GM21786 (cell line): ENCODE measurements around the gene OTUD5.

Experiments
- ATAC-seq: cut with Tn5 transposase; IDR thresholded peaks from one replicate; pipeline ENCODE4 v1.9.1; 2021; ENCODE audit not compliant: unreplicated experiment

The OTUD5 gene

DNA sequence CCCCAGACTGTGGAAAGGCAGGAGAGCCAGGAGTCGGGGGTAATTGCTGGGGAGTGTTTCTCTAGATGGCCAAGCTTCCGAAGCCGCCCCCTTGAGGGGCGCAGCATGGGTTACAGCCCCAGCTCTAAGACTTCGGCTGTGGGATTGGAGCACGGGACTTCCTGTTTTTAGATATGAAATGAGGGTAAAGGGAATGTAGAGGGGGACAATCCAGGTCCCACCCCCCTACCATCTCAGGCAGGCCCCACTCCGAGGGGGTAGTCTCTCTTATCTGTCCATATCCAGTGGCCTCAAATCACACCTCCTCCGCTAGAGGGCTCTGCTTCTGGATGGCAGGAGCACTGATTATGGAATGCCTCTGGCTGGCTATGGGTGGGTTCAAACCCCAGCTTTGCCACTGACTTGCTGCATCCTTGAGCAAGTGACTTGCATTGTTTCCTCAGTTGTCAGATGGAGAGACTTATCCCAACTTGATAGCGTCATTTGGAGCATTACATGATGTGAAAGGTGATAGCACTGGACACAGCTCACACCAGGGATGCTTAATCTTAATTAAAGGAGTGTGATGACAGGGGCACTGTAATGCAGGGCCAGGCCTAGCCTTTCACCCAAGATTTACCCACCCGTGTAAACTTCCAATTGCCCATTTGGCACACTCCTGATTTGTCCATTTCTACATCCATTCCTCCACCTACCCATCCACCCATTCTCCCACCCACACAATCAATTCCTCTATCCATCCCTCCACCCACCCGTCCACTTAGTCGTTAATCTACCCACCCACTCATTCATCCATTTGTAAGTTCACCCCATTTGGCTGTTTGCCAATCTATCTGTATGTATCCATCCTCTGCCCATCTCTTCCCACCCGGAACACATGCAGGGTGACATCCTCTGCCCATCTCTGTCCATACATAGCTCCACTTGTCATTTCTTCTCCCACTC, 15.1 kb upstream of the OTUD5 start:
- no peak for ATAC-seq

DNA sequence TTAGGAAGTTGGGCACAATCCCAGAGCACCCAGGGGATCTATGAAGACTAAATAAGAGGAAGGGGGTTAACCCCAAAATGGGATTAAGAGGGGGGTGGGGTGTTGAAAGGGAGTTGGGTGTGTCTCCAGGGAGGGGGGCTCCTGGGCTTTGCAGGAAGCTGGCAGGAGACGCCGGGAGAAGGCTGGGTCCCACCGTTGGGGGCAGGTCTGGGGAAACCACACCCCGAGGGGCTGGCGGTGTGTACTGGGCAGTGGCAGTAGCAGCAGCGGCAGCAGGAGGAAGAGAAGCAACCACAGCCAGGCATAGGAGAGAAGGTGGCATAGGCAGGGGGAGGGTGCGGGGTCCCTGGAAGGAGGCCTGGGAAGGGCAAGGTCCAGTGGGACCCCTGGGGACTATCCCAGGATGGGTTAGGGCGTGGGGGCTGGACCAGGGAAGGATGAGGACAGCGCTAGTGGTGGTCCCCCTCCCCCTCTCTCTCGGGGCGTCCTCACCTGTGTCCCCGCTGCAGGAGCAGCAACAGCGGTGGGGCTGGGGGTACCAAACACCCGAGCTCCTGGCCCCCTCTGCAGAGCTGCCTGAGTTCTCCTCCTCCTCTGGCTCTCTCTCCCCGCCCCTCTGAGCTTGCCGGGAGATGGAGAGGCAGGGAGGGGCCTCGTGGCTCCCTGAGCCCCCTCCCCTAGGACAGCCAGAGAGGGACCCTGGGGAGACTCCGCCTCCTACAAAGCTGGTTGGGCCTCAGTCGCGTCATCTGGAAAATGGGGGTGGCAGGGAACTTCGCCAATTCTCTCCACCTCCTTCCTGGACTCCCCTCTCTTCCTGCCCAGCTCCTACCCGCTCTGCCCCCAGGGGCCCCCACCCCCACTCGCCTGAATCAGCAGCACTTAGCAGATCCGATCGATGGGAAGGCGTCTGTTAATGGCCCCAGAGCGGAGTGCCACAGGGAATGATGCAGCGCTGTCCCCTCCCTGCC, 14.1 kb upstream of the OTUD5 start, which contains the start of gene KCND1:
TSS of gene KCND1 (minus strand) at position 596 of the 971 bp plus-strand sequence. CDS start 1,573 bp downstream, outside the sequence.
- no peak for ATAC-seq

DNA sequence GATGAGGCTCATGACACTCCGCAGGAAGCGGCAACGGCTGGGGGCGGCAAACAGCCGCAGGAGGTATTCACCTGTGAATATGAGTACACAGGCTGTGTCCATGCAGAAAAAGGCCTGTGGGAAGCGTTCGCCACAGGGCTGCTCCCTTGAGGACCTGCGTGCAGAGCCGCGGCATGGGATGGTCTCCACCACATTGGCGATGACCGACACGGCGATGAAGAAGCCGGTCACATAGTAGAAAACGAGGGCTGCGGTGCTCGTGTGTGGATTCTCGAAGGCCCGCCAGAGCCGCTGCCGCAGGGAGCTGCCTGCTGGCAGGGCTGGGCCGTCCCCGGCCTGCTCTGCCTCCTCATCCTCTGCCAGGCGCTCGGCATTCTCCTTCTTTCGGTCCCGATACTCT, 12.1 kb upstream of the OTUD5 start:
- no peak for ATAC-seq

- no peak for ATAC-seq
Measured at GRCh38 chrX:48968377-48968776, 11.0 kb upstream of the OTUD5 start.

GRCh38 chrX:48966796-48967579, 9.6 kb upstream of the OTUD5 start:
- no peak for ATAC-seq

GRCh38 chrX:48965959-48966358, 8.6 kb upstream of the OTUD5 start:
- ATAC-seq, result no peak

DNA sequence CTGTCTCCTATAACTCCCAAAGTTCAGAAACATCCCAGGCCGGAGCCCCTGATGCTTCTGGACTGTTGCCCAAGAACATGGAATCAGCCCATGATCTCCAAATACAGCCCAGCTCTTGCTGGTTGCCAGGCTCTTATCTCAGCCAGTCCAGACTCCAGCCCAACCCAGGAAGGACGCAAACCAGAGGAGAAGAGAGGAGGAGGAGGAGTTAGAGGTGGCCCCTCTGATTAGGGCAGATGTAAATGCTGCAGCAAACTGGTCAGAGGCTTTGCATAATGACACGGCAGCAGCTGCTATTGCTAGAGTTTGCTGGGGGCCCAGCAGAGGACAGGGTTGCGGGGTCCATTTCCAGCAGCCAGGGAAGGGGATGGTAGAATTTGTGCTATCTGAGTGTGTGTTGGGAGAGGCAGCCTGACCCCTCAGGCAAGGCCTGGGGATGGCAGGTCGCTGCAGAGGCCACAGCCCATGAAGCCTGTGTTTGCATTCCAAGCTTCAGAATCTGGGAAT, 4.2 kb upstream of the OTUD5 start:
- no peak for ATAC-seq

DNA sequence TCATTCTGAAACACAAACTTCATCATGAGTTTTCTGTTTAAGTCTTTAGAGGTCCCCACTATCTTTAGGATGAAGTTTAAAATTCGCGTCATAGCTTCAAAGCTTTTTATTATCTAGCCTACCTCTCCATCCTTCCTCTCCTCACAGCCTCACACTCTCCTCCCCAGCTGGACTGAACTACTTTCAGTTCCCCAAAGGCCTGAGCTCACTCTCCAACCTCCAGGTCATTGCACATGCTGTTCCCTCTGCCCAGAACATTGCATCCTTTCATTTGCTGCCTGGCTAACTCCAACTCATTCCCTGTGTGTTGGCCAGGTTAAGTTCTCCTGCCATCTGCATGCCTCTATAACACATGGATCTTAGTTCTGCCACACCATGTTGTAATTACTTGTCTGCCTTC, 2.9 kb upstream of the OTUD5 start:
- ATAC-seq, result no peak

DNA sequence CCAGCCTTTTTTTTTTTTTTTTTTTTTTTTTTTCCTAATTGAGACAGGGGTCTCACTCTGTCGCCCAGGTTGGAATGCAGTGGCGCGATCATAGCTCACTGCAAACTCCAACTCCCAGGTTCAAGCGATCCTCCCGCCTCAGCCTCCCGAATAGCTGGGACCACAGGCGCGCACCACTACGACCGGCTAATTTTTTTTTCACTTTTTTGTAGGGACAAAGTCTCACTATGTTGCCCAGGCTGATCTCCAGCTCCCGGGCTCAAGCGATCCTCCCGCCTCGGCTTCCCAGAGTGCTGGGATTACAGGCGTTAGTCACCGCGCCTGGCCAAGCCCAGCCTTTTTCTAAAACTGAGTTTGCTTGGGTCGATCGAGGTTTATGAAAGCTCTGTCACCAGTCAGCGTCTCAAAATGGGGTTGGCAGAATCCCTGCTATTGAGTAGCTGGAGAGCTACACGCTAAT, 1.3 kb upstream of the OTUD5 start:
- no peak for ATAC-seq

DNA sequence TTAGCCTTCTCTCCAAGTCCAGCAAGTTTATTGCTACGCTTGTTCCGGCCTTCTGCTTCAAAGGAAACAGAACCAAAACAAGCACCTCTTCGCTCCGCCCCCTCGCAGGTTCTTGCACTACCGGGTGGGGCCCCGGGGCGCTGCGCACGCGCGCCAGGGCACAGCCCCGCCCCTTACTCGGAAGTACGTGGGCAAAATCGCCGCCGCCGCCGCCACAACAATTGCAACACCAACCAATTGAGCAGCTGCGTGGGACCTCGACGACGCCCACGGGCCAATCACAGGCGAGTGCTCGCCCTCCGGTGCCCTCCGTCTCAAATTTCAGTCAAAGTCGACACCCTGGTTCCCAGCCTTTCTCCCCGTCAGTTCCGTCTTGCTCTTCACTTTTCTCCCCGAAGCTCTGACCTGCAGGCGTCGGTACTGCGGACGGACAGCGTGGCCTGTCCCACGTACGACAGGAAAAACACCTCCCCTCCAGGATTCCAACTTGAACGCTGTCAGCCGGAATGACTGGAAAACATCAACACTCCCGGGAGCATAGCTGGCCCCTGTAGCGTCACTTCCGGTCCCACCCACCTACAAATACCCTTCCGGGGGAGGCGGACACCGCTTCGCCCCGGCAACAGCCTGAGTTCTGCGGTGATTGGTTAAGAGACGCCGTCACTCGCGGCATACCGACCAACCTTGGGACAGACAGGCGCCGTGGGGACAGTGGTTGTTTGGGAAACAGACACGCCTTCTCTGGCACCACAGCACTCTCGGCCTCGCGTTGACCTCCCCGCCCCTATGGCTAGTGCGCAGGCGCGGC, 624 bp upstream of the OTUD5 start:
- peak; percentile 72 for ATAC-seq

- ATAC-seq, result no peak
Measured at GRCh38 chrX:48956728-48957414, 536 bp downstream of the OTUD5 start.

DNA sequence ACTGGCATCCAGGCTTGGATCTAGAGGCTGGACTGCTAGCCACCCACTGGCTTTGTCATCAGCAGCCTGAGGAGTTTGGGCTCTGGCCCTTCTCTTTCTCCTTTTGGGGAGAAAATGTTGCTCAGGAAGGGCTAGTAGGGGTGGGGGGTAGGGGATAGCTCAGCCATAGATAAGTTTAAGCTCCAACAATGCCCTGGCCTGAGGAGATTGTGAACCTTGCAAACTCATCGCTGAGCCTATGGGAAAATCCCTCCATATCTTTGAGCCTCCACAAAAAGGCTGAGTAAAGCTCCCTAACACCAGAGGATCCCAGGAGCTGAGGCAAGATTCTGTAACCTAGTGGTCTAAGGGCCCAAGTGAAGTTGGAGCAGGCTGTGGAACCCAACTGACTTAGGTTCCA, 8.8 kb downstream of the OTUD5 start:
- ATAC-seq, result no peak

DNA sequence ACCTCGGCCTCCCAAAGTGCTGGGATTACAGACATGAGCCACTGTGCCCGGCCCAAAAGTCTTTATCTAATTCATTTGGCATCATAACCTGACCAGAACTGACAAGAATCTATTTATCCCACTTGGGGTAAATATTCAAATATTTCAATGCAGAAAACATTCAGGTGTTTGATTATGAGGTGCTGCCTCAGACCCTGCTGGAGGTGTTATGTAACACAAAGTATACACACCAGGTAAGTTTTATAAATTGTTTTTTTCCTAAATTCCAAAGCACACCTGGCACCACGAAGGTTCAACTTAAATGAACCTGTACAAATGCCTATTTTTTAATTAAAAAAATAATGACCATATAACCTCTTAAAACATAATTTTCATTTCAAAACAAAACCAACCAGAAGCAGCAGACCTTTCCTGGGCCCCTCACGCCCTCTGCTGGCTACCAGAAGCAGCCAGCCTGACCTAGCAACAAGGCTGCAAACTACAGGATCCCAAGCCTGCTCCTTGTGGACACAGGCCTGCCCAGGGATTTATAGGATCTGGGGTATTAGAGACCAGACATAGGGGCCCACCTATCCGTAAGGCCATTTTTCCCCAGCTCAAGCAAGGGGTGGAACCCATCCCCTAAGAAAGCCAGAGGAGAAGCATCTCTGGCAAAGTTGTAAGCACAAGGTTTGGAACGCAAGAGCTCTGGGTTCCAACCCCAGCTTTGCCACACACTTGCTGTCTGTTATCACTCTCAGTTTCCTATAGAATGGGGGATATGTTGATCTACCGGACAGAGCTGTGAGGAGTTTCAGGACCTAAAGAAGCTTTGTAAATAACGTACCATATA, 11.7 kb downstream of the OTUD5 start:
- ATAC-seq, result no peak

GRCh38 chrX:48942895-48943294, 14.5 kb downstream of the OTUD5 start:
- ATAC-seq, result no peak

- ATAC-seq, result no peak
Measured at GRCh38 chrX:48940404-48940955, 16.9 kb downstream of the OTUD5 start.

DNA sequence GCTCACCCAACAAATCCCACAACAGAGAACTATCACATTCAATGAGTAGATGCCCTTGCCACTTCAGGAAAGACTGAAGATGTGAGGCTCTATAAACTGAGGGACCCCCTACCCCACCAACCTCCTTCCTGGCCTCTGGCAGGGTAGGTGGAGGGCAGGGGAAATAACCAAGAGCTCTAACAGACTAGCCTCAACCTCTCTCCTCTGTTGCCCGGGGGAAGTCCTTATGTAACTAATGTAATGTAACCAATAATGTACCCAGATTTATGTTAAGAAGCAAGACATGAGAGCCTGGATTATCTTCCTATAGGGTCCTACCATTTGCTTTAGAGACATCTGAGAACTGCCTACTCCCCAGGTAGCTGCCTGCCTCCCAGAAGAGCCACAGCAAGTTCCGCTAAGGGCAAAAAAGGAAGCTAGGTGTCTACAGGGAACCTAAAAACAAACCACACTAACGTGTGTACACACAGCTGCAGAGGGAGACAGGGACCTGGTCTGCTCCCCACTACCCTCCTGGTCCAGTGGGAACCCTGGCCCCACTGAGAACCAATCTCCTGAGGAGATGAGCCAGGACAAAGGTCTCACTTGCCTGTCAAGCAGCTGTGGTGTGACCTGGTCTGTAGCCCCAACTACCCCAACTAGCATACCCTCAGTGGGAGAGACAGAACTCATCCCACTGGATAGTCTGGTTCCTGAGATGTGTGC, 17.7 kb downstream of the OTUD5 start:
- ATAC-seq, result peak; percentile 23

DNA sequence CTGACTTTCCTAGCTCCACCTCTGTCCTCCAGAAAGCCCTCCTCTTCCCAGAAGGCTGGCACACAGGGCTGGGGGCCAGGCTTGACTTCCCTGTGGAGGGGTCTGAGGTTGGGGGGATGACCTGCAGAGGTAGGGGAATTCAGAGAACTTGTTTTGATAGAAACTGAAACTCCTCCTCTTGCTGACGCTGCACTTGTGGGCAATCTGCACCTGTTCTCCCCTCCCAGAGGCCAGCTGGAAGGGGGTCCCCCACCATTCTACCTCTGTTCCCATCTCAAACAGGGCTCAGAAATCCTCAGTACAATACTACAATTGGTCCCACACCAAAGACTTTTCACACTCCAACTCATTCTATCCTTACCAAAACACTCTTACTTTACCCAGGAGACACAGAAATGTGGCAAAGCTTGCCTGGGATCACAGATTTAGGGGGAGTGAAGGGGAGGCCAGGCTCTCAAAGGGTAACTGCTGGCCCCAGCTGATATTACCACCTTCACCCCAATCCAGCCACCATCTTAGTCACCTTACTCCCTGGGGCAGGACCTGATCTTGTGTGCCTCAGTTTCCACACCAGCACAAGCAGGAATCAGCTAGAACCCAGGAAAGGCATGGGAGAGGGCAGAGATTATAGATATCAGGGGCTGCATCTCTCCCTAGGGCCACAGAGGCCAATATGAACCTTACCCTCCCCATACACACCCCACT, 18.5 kb downstream of the OTUD5 start:
- peak; percentile 48 for ATAC-seq
